Osteoblast (primary cell): Measurements from ENCODE around the gene DNAJA3. TPM values are rescaled to one million over a fixed set of nuclear protein-coding genes. Genes with fewer than 3 reads are reported as not detected.

Experiments
- DNase-seq: peaks from one replicate; pipeline ENCODE4 v3.0.0; 2011; ENCODE audit warnings: low spot score, mixed read lengths; ENCODE audit not compliant: insufficient read length; ENCODE audit errors: missing footprints
- H2AFZ ChIP-seq: 2 replicates; pipeline ENCODE4 v1.6.0; 2011; ENCODE audit warnings: mild to moderate bottlenecking, low read length
- H3K27ac ChIP-seq: 2 replicates; pipeline ENCODE4 v1.5.1; 2011; ENCODE audit warnings: mild to moderate bottlenecking, low read depth, low read length, moderate library complexity
- H3K27me3 ChIP-seq: 2 replicates; pipeline ENCODE4 v1.6.0; 2012; ENCODE audit warnings: mild to moderate bottlenecking, control low read depth, inconsistent platforms, low read length, moderate library complexity; ENCODE audit not compliant: insufficient read depth
- H3K36me3 ChIP-seq: 2 replicates; pipeline ENCODE4 v1.5.1; 2011; ENCODE audit warnings: mild to moderate bottlenecking, low read length, control low read depth, moderate library complexity; ENCODE audit not compliant: insufficient read depth
- H3K4me1 ChIP-seq: 2 replicates; pipeline ENCODE4 v1.5.1; 2011; ENCODE audit warnings: mild to moderate bottlenecking, low read length, control low read depth, moderate library complexity; ENCODE audit not compliant: insufficient read depth
- H3K4me2 ChIP-seq: 2 replicates; pipeline ENCODE4 v1.6.0; 2011; ENCODE audit warnings: mild to moderate bottlenecking, low read length; ENCODE audit not compliant: insufficient read depth
- H3K4me3 ChIP-seq: fragments of 200-600 bp; sonication (generic); 3 replicates; pipeline ENCODE4 v1.5.1; 2012; ENCODE audit warnings: mild to moderate bottlenecking, low read length, inconsistent platforms; ENCODE audit not compliant: insufficient read depth
- H3K79me2 ChIP-seq: 2 replicates; pipeline ENCODE4 v1.6.0; 2012; ENCODE audit warnings: mild to moderate bottlenecking, low read length, control low read depth, inconsistent platforms; ENCODE audit not compliant: insufficient read depth
- H3K9me3 ChIP-seq: 2 replicates; pipeline ENCODE4 v1.5.1; 2011; ENCODE audit warnings: low read depth, low read length, control low read depth
- H4K20me1 ChIP-seq: 2 replicates; pipeline ENCODE4 v1.6.0; 2012; ENCODE audit warnings: mild to moderate bottlenecking, low read length, control low read depth; ENCODE audit not compliant: insufficient read depth
- CTCF ChIP-seq: IDR thresholded peaks from 2 replicates; pipeline ENCODE4 v1.5.1; 2011; ENCODE audit warnings: mild to moderate bottlenecking, low read depth, low read length, moderate library complexity; ENCODE audit errors: extremely low read depth
- total RNA-seq: library from RNA; depleted of rRNA; stranded (reverse); fragments of >200 nt; gene quantifications from 2 replicates; pipeline ENCODE4 v1.2.3, GENCODE V29; 2012

The DNAJA3 gene
- total RNA-seq, 1 donor = 30.0 TPM

GRCh38 chr16:4407543-4408322, 17.9 kb upstream of the DNAJA3 start:
- TF ChIP-seq CTCF = no peak
- Histone ChIP-seq H3K4me3 (no peak overlapping the region), H3K79me2 (peaks cover 14% of the 10 kb centered on the region), H2AFZ (no peak overlapping the region), H3K27ac (no peak overlapping the region), H4K20me1 (peaks cover 34% of the 10 kb centered on the region), H3K9me3 (no peaks in the 10 kb centered on the region), H3K4me2 (no peak overlapping the region), H3K27me3 (no peaks in the 10 kb centered on the region), H3K36me3 (peaks cover 6% of the 10 kb centered on the region), H3K4me1 (peaks cover 16% of the 10 kb centered on the region)
- DNase-seq = peak; percentile 86

- no peak for DNase-seq
- no peak for TF ChIP-seq CTCF
- Histone ChIP-seq H3K4me1 (peaks cover 16% of the 10 kb centered on the region), H3K9me3 (no peaks in the 10 kb centered on the region), H2AFZ (no peak overlapping the region), H3K27me3 (no peaks in the 10 kb centered on the region), H3K27ac (no peak overlapping the region), H3K36me3 (peaks cover 6% of the 10 kb centered on the region), H4K20me1 (peaks cover 37% of the 10 kb centered on the region), H3K79me2 (peaks cover 19% of the 10 kb centered on the region), H3K4me2 (no peak overlapping the region), H3K4me3 (no peak overlapping the region)
Measured at GRCh38 chr16:4408323-4408690, 17.4 kb upstream of the DNAJA3 start.

GRCh38 chr16:4409081-4409932, 16.4 kb upstream of the DNAJA3 start:
- peaks cover 6% of the 10 kb centered on the region for H3K36me3 ChIP-seq
- no peak overlapping the region for H3K4me3 ChIP-seq
- no peaks in the 10 kb centered on the region for H3K27me3 ChIP-seq
- peaks cover 40% of the 10 kb centered on the region for H4K20me1 ChIP-seq
- peaks cover 16% of the 10 kb centered on the region for H3K4me1 ChIP-seq
- H3K9me3 ChIP-seq = no peaks in the 10 kb centered on the region
- DNase-seq = peak; percentile 87
- no peak for TF ChIP-seq CTCF
- no peak overlapping the region for H2AFZ ChIP-seq
- no peak overlapping the region for H3K4me2 ChIP-seq
- peaks cover 26% of the 10 kb centered on the region for H3K79me2 ChIP-seq
- no peak overlapping the region for H3K27ac ChIP-seq
